Activated T-cell treated with anti-CD3 and anti-CD28 coated beads for 4 hours (primary cell): ENCODE measurements around the gene DCUN1D3.
"Not testable (repeated sequence)": the region's sequence is repeated elsewhere in the genome, so short reads cannot be mapped to it uniquely, and the experiment has no call there.

Experiments used
- DNase-seq: peaks from one replicate; pipeline ENCODE4 v3.0.0-alpha.2; 2020

DCUN1D3 gene

GRCh38 chr16:20886320-20886719 lies 13.8 kb downstream of the DCUN1D3 start:
- no peak for DNase-seq

- DNase-seq: no peak
These were observed 16.0 kb downstream of the DCUN1D3 start for GRCh38 chr16:20884240-20884556.

GRCh38 chr16:20883554-20884239 lies 16.5 kb downstream of the DCUN1D3 start:
- no peak for DNase-seq

GRCh38 chr16:20881503-20881878 lies 18.7 kb downstream of the DCUN1D3 start:
- no peak for DNase-seq

- DNase-seq: no peak
These were observed 19.2 kb downstream of the DCUN1D3 start for GRCh38 chr16:20880867-20881502.

- no peak for DNase-seq
These were observed 20.8 kb downstream of the DCUN1D3 start for GRCh38 chr16:20879175-20880040.

- no peak for DNase-seq
These were observed 21.4 kb downstream of the DCUN1D3 start for GRCh38 chr16:20878682-20879147.

- DNase-seq: no peak
These were observed 24.9 kb downstream of the DCUN1D3 start for GRCh38 chr16:20875355-20875650.

- no peak for DNase-seq
These were observed 26.0 kb downstream of the DCUN1D3 start for GRCh38 chr16:20874088-20874581.

- no peak for DNase-seq
These were observed 26.8 kb downstream of the DCUN1D3 start for GRCh38 chr16:20873331-20873730.

GRCh38 chr16:20871941-20872815 lies 28.0 kb downstream of the DCUN1D3 start:
- DNase-seq: no peak

- no peak for DNase-seq
These were observed 28.9 kb downstream of the DCUN1D3 start for GRCh38 chr16:20871258-20871657.

- no peak for DNase-seq
These were observed 29.9 kb downstream of the DCUN1D3 start for GRCh38 chr16:20870122-20870820.

- no peak for DNase-seq
These were observed 31.3 kb downstream of the DCUN1D3 start for GRCh38 chr16:20868890-20869289.

- DNase-seq: no peak
These were observed 32.6 kb downstream of the DCUN1D3 start for GRCh38 chr16:20867585-20867984.

GRCh38 chr16:20866801-20867200 lies 33.4 kb downstream of the DCUN1D3 start:
- no peak for DNase-seq

GRCh38 chr16:20866145-20866772 lies 33.9 kb downstream of the DCUN1D3 start:
- DNase-seq: no peak

- DNase-seq: no peak
These were observed 34.6 kb downstream of the DCUN1D3 start for GRCh38 chr16:20865420-20866131.

GRCh38 chr16:20864376-20864775 lies 35.8 kb downstream of the DCUN1D3 start:
- DNase-seq: not testable (repeated sequence)

- no peak for DNase-seq
These were observed 37.8 kb downstream of the DCUN1D3 start for GRCh38 chr16:20862162-20862960.
